Fibroblast of the aortic adventitia (primary cell): ENCODE data around the gene FAM168A. TPM values are rescaled to one million over a fixed set of nuclear protein-coding genes. Genes with fewer than 3 reads are reported as not detected.
A peak's percentile ranks its signal among the peaks of the same experiment; 100 is the strongest.

Experiments used
- DNase-seq: peaks from one replicate; pipeline ENCODE4 v3.0.0-alpha.2; 2010; ENCODE audit warnings: low read depth
- H3K4me3 ChIP-seq: 2 replicates; pipeline ENCODE4 v1.5.1; 2011; ENCODE audit warnings: low read depth, mild to moderate bottlenecking, control low read depth, low read length, moderate library complexity
- total RNA-seq: library from RNA; depleted of rRNA; stranded (reverse); fragments of >200 nt; gene quantifications from 2 replicates; pipeline ENCODE4 v1.2.3, GENCODE V29; 2012; ENCODE audit warnings: low replicate concordance
- TF ChIP-seq, protein P1 (sequence below): IDR thresholded peaks from 2 replicates; pipeline ENCODE4 v1.5.1; 2011; ENCODE audit warnings: mild to moderate bottlenecking, low read length, control low read depth, inconsistent platforms; ENCODE audit not compliant: insufficient read depth

Gene FAM168A
- total RNA-seq, 1 donor = 40.0 TPM

- TF ChIP-seq, protein P1, sequence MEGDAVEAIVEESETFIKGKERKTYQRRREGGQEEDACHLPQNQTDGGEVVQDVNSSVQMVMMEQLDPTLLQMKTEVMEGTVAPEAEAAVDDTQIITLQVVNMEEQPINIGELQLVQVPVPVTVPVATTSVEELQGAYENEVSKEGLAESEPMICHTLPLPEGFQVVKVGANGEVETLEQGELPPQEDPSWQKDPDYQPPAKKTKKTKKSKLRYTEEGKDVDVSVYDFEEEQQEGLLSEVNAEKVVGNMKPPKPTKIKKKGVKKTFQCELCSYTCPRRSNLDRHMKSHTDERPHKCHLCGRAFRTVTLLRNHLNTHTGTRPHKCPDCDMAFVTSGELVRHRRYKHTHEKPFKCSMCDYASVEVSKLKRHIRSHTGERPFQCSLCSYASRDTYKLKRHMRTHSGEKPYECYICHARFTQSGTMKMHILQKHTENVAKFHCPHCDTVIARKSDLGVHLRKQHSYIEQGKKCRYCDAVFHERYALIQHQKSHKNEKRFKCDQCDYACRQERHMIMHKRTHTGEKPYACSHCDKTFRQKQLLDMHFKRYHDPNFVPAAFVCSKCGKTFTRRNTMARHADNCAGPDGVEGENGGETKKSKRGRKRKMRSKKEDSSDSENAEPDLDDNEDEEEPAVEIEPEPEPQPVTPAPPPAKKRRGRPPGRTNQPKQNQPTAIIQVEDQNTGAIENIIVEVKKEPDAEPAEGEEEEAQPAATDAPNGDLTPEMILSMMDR = no peak
- H3K4me3 ChIP-seq = no peak overlapping the region
- no peak for DNase-seq
These were observed 39.1 kb upstream of the FAM168A start for GRCh38 chr11:73637012-73637411.

DNA sequence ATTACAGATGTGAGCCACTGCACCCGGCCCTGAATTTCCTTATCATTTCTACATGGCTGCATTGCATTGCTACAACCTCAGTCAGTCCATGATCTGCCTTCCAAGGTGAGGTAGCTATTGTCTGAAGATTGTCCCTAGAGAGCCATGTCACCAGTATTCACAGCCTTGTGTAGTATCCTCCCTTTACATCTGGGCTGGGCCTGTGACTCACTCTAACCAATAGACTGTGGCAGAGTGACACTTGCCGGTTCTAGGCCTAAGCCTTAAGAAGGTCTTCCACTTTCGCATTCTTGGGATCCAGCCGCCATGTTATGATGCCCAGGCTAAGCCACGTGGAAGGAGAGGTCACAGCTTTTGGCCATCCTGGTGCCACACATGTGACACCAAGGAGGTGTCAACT is 38.3 kb upstream of the FAM168A start:
- no peak for DNase-seq
- H3K4me3 ChIP-seq = no peak overlapping the region
- TF ChIP-seq, protein P1 = no peak

DNA sequence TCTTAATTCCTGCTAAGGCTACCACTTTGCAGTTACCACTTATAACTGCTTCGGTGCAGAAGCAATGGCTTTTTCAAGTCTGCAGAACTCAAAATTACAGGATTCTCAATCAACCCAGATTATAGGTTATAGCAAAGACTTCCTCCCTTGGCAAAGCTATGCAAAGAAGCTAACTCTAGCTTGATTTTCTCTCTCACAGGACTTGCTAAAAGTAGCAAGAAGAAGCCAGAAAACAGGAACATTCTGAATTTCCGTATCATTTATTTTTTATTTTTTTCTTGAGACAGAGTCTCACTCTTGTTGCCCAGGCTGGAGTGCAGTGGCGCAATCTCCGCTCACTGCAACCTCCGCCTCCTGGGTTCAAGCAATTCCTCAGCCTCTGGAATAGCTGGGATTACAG is 37.8 kb upstream of the FAM168A start:
- TF ChIP-seq, protein P1 = no peak
- no peak for DNase-seq
- no peak overlapping the region for H3K4me3 ChIP-seq

DNA sequence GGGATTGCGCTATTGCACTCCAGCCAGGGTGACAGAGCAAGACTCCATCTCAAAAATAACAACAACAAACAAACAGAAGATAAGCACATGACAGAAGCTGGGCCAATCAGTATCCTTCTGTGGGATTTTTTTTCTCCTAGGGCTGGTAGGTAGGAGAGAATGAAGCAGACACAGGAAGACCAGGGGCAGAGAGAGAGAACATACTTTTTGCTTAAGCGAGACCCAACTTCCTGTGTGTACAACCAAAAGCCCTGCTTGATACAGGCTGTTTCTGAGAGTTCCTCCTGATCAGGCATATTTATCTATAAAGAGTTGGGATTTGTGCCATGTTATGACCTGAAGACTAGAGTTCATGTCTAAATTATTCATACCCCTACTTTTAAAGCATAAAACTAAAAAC is 36.1 kb upstream of the FAM168A start:
- no peak for DNase-seq
- TF ChIP-seq, protein P1 = no peak

DNA sequence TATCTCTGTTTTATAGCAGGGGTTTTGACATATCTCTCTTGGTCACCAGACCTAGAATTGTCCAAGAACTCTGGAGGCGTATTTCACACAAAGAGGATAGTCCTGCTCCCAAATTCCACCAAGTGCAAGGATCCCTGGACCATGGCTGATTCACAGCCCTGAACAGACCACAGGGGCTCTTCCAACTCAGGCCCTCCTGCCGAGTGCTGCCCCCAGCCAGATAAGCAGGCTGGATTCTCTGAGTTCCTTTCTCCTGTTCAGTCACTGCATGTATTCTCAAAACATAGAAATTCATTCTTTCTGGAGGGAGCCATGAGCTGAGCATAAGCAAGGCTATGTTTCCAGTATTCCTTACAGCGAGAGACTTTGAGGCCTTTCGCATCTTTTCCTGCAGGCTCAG is 35.1 kb upstream of the FAM168A start:
- no peak for DNase-seq
- no peak overlapping the region for H3K4me3 ChIP-seq
- TF ChIP-seq, protein P1 = no peak

More for the DNA sequence above, 36.1 kb upstream of the FAM168A start:
- H3K4me3 ChIP-seq = no peak overlapping the region

- TF ChIP-seq, protein P1 = no peak
- H3K4me3 ChIP-seq = no peak overlapping the region
These were observed 32.0 kb upstream of the FAM168A start for GRCh38 chr11:73629907-73630306.

GRCh38 chr11:73625696-73626318 is 27.9 kb upstream of the FAM168A start:
- H3K4me3 ChIP-seq = peak overlapping the region; percentile 50
- peak; percentile 73 for DNase-seq
- TF ChIP-seq, protein P1 = peak; percentile 98

More at GRCh38 chr11:73629907-73630306, 32.0 kb upstream of the FAM168A start:
- no peak for DNase-seq
